ENCODE data around the gene LRP1B.

Gene LRP1B

DNA sequence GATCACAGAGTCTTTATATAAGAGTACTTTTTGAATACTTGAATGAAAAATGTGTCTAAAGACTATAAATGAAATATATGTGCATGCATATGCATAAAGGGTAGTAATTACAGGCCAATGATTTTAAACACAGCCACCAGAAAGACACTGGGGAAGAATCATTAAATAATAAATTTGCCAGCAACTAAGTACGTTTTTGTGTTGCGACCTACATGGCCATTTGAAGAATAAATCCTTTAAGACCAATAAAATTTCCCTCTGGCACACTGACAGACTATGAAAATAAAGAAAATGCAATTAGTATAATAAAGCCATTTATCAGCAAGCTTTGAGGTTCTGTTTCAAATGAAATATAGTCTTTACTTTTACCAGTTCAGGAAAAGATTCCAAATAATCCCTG is 1413.3 kb downstream of the LRP1B start:
- TF ChIP-seq, protein P1, sequence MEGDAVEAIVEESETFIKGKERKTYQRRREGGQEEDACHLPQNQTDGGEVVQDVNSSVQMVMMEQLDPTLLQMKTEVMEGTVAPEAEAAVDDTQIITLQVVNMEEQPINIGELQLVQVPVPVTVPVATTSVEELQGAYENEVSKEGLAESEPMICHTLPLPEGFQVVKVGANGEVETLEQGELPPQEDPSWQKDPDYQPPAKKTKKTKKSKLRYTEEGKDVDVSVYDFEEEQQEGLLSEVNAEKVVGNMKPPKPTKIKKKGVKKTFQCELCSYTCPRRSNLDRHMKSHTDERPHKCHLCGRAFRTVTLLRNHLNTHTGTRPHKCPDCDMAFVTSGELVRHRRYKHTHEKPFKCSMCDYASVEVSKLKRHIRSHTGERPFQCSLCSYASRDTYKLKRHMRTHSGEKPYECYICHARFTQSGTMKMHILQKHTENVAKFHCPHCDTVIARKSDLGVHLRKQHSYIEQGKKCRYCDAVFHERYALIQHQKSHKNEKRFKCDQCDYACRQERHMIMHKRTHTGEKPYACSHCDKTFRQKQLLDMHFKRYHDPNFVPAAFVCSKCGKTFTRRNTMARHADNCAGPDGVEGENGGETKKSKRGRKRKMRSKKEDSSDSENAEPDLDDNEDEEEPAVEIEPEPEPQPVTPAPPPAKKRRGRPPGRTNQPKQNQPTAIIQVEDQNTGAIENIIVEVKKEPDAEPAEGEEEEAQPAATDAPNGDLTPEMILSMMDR (IDR thresholded peaks at IDR 0.05; ENCODE audit: low read length), result no peak
- TF ChIP-seq EZH2phosphoT487 (IDR thresholded peaks at IDR 0.05; ENCODE audit: low read length), result no peak
- TF ChIP-seq EZH2 (optimal IDR thresholded peaks at IDR 0.05; ENCODE audit: low read depth, low read length), result no peak
- H3K9me3 ChIP-seq (replicated peaks; ENCODE audit: insufficient read depth, low read length), result no peaks in the 10 kb centered on the region

DNA sequence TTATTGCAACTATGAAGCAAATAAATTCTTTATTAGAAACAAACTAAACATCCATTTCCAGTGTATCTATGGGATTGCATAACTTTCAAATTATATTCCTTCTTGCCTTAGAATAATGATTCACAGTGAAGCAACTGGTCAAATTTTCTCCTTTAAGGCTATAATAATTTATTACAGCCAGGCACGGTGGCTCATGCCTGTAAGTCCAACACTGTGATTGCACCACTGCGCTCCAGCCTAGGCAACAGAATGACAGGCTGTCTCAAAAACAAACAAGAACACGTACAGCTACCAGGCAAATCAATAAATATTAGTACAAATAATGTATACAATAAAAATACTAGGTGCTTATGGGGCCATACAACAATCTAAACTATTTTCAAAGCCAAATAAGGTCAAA is 1416.2 kb downstream of the LRP1B start:
- Histone ChIP-seq H3K27ac (ENCODE audit: low read length) (no peak overlapping the region), H3F3A (ENCODE audit: insufficient read depth, low read length) (no peaks in the 10 kb centered on the region), H3K79me2 (ENCODE audit: low read length) (no peaks in the 10 kb centered on the region), H3K36me3 (replicated peaks; ENCODE audit: insufficient read depth, low read length) (no peaks in the 10 kb centered on the region), H4K20me1 (ENCODE audit: insufficient read depth, low read length) (no peaks in the 10 kb centered on the region), H3K4me1 (ENCODE audit: low read length) (no peaks in the 10 kb centered on the region), H3K27me3 (replicated peaks; ENCODE audit: insufficient read depth, low read length) (no peaks in the 10 kb centered on the region), H3K4me2 (ENCODE audit: low read depth, low read length) (no peak overlapping the region), H2AFZ (ENCODE audit: low read length) (no peak overlapping the region), H3K9me3 (replicated peaks; ENCODE audit: insufficient read depth, low read length) (no peaks in the 10 kb centered on the region), H3K9me2 (replicated peaks; ENCODE audit: insufficient read depth, low read length) (no peaks in the 10 kb centered on the region), H3K4me3 (ENCODE audit: low read length) (no peak overlapping the region), H3K9ac (ENCODE audit: low read length) (no peak overlapping the region)
- DNase-seq, result no peak
- TF ChIP-seq, protein P1 (IDR thresholded peaks at IDR 0.05; ENCODE audit: low read length), result no peak
- TF ChIP-seq EZH2phosphoT487 (IDR thresholded peaks at IDR 0.05; ENCODE audit: low read length), result no peak
- no peak for TF ChIP-seq EZH2 (optimal IDR thresholded peaks at IDR 0.05; ENCODE audit: low read depth, low read length)

More for the DNA sequence above, 1413.3 kb downstream of the LRP1B start:
- Histone ChIP-seq H3K4me2 (ENCODE audit: low read depth, low read length) (no peak overlapping the region), H3K79me2 (ENCODE audit: low read length) (no peaks in the 10 kb centered on the region), H3K27me3 (replicated peaks; ENCODE audit: insufficient read depth, low read length) (no peaks in the 10 kb centered on the region), H4K20me1 (ENCODE audit: insufficient read depth, low read length) (no peaks in the 10 kb centered on the region), H3K4me3 (ENCODE audit: low read length) (no peak overlapping the region), H2AFZ (ENCODE audit: low read length) (no peak overlapping the region), H3F3A (ENCODE audit: insufficient read depth, low read length) (no peaks in the 10 kb centered on the region), H3K4me1 (ENCODE audit: low read length) (no peaks in the 10 kb centered on the region), H3K27ac (ENCODE audit: low read length) (no peak overlapping the region), H3K9ac (ENCODE audit: low read length) (no peak overlapping the region), H3K9me2 (replicated peaks; ENCODE audit: insufficient read depth, low read length) (no peaks in the 10 kb centered on the region), H3K36me3 (replicated peaks; ENCODE audit: insufficient read depth, low read length) (no peaks in the 10 kb centered on the region)
- no peak for DNase-seq

DNA sequence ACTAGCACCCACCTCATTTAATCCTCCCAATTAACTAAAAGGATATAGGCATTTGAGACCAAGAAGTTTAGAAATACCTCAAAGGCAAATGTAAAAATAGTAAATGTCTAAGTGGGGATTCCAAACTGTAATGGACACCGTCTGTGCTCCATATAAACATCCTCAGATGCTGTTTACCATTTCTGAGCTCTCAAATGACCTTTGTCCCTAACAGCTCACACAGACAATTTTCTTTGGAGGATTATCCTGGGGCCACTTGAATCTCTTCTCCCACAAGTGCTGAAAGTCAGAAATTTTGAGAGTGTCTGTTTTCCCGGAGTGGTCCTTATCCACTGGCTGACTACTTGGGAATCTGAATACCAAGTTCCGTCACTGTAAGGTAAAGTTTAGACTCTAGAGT is 1418.9 kb downstream of the LRP1B start:
- H4K20me1 ChIP-seq (ENCODE audit: insufficient read depth, low read length), result no peaks in the 10 kb centered on the region
- no peak overlapping the region for H3K9ac ChIP-seq (ENCODE audit: low read length)
- no peaks in the 10 kb centered on the region for H3K4me1 ChIP-seq (ENCODE audit: low read length)
- no peak overlapping the region for H3K27ac ChIP-seq (ENCODE audit: low read length)
- no peak for DNase-seq
- H3K9me2 ChIP-seq (replicated peaks; ENCODE audit: insufficient read depth, low read length), result no peaks in the 10 kb centered on the region
- no peaks in the 10 kb centered on the region for H3K9me3 ChIP-seq (replicated peaks; ENCODE audit: insufficient read depth, low read length)
- H3K79me2 ChIP-seq (ENCODE audit: low read length), result no peaks in the 10 kb centered on the region
- no peaks in the 10 kb centered on the region for H3K36me3 ChIP-seq (replicated peaks; ENCODE audit: insufficient read depth, low read length)
- TF ChIP-seq EZH2 (optimal IDR thresholded peaks at IDR 0.05; ENCODE audit: low read depth, low read length), result no peak
- TF ChIP-seq EZH2phosphoT487 (IDR thresholded peaks at IDR 0.05; ENCODE audit: low read length), result no peak
- TF ChIP-seq, protein P1 (IDR thresholded peaks at IDR 0.05; ENCODE audit: low read length), result no peak
- H3K27me3 ChIP-seq (replicated peaks; ENCODE audit: insufficient read depth, low read length), result no peaks in the 10 kb centered on the region
- H3K4me3 ChIP-seq (ENCODE audit: low read length), result no peak overlapping the region
- no peak overlapping the region for H2AFZ ChIP-seq (ENCODE audit: low read length)
- H3K4me2 ChIP-seq (ENCODE audit: low read depth, low read length), result no peak overlapping the region
- H3F3A ChIP-seq (ENCODE audit: insufficient read depth, low read length), result no peaks in the 10 kb centered on the region
